H1 (cell line): Measurements from ENCODE around the gene DARS2. TPM values are rescaled to one million over a fixed set of nuclear protein-coding genes. Genes with fewer than 3 reads are reported as not detected.

Source experiments
- ASH2L ChIP-seq: fragments of 200-600, 300-600 bp; sonication (generic); IDR thresholded peaks from one replicate; pipeline ENCODE4 v1.7.1; 2017; ENCODE audit warnings: low read length
- EP300 ChIP-seq, 2 experiments: IDR thresholded peaks; 1 replicate in 1 of 2; 2 replicates in 1 of 2; pipeline ENCODE4 v1.6.1; 2011 to 2012; ENCODE audit warnings: low read depth in 2 of 2, low read length in 2 of 2, mild to moderate bottlenecking in 2 of 2, borderline replicate concordance in 1 of 2, inconsistent platforms in 1 of 2, moderate library complexity in 1 of 2
- HDAC2 ChIP-seq, 2 experiments: fragments of 300-600 bp in 1 of 2; sonication (generic) in 1 of 2; IDR thresholded peaks; 2 replicates each; pipeline ENCODE4 v1.6.1; 2011 to 2012; ENCODE audit warnings: low read depth in 2 of 2, low read length in 2 of 2, mild to moderate bottlenecking in 2 of 2, moderate library complexity in 2 of 2, borderline replicate concordance in 1 of 2, inconsistent platforms in 1 of 2
- KDM4A ChIP-seq: IDR thresholded peaks from one replicate; pipeline ENCODE4 v1.7.1; 2012; ENCODE audit warnings: low read depth, mild to moderate bottlenecking, moderate library complexity, low read length, inconsistent platforms; ENCODE audit not compliant: severe bottlenecking
- PHF8 ChIP-seq: fragments of 200-600 bp; sonication (generic); conservative IDR thresholded peaks from 2 replicates; pipeline ENCODE4 v1.7.1; 2012; ENCODE audit warnings: low read depth, mild to moderate bottlenecking, inconsistent platforms, low read length, moderate library complexity
- POLR2AphosphoS5 ChIP-seq: IDR thresholded peaks from 2 replicates; pipeline ENCODE4 v1.6.1; 2011; ENCODE audit warnings: low read depth, low read length
- SIN3A ChIP-seq, 2 experiments: IDR thresholded peaks in 1 of 2; conservative IDR thresholded peaks in 1 of 2; 2 replicates each; pipeline ENCODE4 v1.6.1; 2011 to 2012; ENCODE audit warnings: low read length in 2 of 2, improper control_type of control experiment in 1 of 2, low read depth in 1 of 2, mild to moderate bottlenecking in 1 of 2
- SP4 ChIP-seq: IDR thresholded peaks from 2 replicates; pipeline ENCODE4 v1.6.1; 2012; ENCODE audit warnings: low read length, inconsistent platforms
- TAF1 ChIP-seq: IDR thresholded peaks from 2 replicates; pipeline ENCODE4 v1.6.1; 2011; ENCODE audit warnings: mild to moderate bottlenecking, low read depth, low read length
- TAF7 ChIP-seq: optimal IDR thresholded peaks from 2 replicates; pipeline ENCODE3; 2011; ENCODE audit warnings: low read depth, mild to moderate bottlenecking, inconsistent platforms, low read length, moderate library complexity, borderline replicate concordance
- polyA plus RNA-seq, 7 experiments: library from polyadenylated mRNA; depleted of rRNA in 3 of 7; stranded (reverse) in 5 of 7; unstranded in 2 of 7; fragments of >200 nt in 5 of 7; fragments of 200-250 nt in 2 of 7; gene quantifications; 1 replicate in 5 of 7; 2 replicates in 1 of 7; 4 replicates in 1 of 7; pipeline versions ENCODE4 v1.2.1 to v1.2.3, GENCODE V29; 2011 to 2013; ENCODE audit warnings: missing spikeins in 2 of 7, mixed read lengths in 2 of 7
- total RNA-seq: library from RNA; stranded (reverse); fragmentation: NEBNext Ultra II Directional; extraction: Animal tissue kit (Norgen Biotek cat#: 25700); gene quantifications from 2 replicates; pipeline ENCODE4 v1.2.1, GENCODE V29; 2021

The DARS2 gene
- total and polyA plus RNA-seq, 2 of the 8 experiments (the other 6 are each of a cell fraction or from before 2014, with no cell fraction given) = 21.0 to 35.2 TPM

DNA sequence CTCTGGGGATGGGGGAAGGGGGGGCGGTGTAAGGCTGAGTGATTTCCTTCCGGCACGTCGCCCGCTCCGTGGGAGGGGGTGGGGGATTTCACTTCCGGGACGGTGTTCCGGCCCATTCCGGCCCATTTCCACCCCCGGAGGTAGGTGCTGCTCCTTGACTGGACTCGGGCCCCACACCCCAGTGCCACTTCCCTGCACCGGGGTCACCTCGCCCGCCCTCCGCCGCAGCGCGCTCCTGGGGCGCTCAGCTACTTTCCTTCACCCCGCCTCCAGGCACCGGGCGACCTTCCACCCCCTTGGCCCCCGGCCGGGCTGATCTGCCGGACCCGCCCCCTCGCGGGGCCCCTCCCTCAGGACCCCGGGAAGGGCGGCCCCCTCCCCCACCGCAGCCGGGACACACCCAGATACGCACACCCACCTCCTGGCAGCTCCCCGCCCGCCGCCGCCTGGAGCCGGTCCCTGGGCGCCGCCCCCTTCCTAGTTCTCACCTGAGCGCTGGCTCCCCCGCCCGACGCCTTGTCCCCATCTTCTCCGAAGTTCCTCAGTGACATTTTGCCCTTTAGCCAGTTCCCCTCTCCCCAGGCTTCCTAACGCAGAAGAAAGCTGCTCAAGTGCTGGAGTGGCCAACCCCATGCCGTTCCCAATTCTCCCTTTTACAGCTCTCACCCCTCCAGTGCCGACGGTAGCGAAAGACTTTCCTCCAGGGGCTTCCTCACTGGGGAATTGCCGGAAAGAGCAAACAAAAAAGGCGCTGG lies 44.0 kb downstream of the DARS2 start, which contains the start of gene ZBTB37 (continued):
- TF ChIP-seq HDAC2 (IDR thresholded peaks at IDR 0.05; ENCODE audit: borderline replicate concordance in 1 of 2, low read depth in 2 of 2, low read length in 2 of 2) (peak; percentile 11 to 34; a peak in 2 of 4 replicates), SP4 (peak; percentile 28; the same call in 1 of the 2 replicates), KDM4A (peak; percentile 17), SIN3A (conservative IDR thresholded peaks at IDR 0.05 in 1 of 2, IDR thresholded peaks at IDR 0.05 in 1 of 2; ENCODE audit: low read depth in 1 of 2, low read length in 2 of 2) (peak in 1 of 2 experiments; percentile 25; a peak in 1 of 4 replicates), PHF8 (peak; percentile 58), EP300 (IDR thresholded peaks at IDR 0.05; ENCODE audit: borderline replicate concordance in 1 of 2, low read depth in 2 of 2, low read length in 2 of 2) (0 out of 3 replicates have a peak, but pooled peaks of 1 of the 2 experiments have one; percentile 5), TAF1 (peak; percentile 74), TAF7 (peak; percentile 60), ASH2L (peak; percentile 92), POLR2AphosphoS5 (peak; percentile 22; the same call in 1 of the 2 replicates)
- TF ChIP-seq, all 59 proteins: peak for 14
